ENCODE results near the gene TINAGL1. TPM values are rescaled to one million over a fixed set of nuclear protein-coding genes. Genes with fewer than 3 reads are reported as not detected.

Gene TINAGL1
- total RNA-seq, 4 donors from 2014 or later = 229 to 300 (median 272) TPM

DNA sequence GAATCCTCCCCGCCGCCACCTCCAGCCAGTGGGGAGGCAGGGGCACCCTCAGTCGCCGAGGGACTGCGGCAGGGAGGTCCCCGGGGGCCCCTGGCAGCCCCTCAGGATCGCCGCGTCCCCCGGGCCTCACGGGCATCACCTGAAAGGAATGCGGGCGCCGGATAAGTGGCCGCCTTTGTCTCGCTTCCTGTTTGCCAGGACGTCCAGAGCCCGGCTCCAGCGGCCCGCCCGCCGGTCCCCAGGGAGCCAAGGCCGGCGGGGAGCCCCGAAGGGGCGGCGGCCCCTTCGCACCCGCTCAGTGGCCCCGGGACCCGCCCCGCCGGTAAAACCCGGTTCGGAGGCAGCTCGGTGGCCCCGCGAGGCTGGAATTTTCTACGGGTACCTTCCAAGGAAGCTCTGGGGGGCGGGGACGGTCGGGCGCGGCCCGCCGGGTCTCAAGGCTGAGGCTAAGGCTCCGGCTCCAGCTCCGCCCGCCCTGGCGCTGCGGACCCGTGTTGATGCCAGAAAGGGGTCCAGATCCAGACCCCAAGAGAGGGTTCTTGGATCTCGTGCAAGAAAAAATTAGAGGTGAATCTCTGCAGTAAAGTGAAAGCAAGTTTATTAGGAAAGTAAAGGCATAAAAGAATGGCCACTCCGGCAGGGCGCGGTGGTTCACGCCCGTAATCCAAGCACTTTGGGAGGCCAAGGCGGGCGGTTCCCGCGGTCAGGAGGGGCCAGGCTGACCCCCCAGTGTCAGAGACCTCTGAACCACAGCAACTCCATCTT lies 12.6 kb downstream of the TINAGL1 start:
- Histone ChIP-seq H3K4me3 (peak overlapping the region; percentile 35 to 53 (median 42)), H3K36me3 (no peaks in the 10 kb centered on the region), H3K27ac (peak overlapping the region; percentile 89 to 93 (median 92)), H3K4me1 (peaks cover 22 to 56% (median 44%) of the 10 kb centered on the region in 4 donors), H3K27me3 (no peaks in the 10 kb centered on the region), H3K9me3 (no peaks in the 10 kb centered on the region)
- in situ Hi-C loops (cut with MboI; ENCODE audit: low pct_ligation_motif_present in 1 of 4, low pct_unique_long_range_greater_than_20kb in 1 of 4, low sequenced_read_pairs in 3 of 4) (no loop called here), intact Hi-C loops (cut with DNase I; ENCODE audit: low total_unique reads) (no loop called here)
- 25% methylated on average over 17 of the region's 62 CpGs; no CpG with 5 or more reads in 1 of the 2 donors for WGBS, 2 donors (ENCODE audit: low coverage in 1 of 2)
- peak; percentile 69 for DNase-seq
- TF ChIP-seq CTCF (IDR thresholded peaks at IDR 0.05) (no peak), POLR2A (IDR thresholded peaks at IDR 0.05) (peak; percentile 39), POLR2AphosphoS5 (IDR thresholded peaks at IDR 0.05) (peak in 2 of 3 donors; percentile 4 to 16), EP300 (IDR thresholded peaks at IDR 0.05; ENCODE audit: low read depth) (no peak)

DNA sequence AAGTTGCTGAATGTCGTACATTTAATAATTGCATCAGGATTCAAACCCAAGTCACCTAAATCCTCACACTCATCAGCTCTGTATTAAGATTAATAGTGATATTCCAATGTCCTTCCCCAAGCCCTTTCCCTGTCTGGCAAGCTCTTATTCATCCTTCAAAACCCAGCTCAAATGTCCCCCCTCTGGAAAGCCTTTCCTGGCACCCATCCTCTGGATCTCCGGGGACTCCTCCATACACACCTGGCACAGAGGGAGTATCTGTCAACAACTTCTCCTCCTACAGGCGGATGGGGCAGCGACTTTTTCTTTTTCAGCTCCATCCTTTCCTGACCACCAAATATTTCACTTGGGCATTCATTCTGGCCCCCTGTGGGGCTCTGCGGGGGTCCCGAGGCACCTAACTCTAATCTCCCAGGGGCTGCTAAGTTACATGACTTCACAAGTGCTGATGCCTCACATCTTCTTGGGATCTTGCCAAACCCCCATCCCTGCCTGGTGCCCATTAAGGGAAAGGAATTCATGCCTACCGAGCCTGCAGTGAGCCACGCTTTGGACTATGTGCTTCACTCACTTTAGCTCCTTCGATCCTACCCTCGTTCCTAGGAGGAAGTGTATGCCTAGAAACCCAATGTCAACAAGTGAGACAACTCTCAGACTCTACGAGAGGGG lies 15.2 kb downstream of the TINAGL1 start:
- Histone ChIP-seq H3K4me3 (no peak overlapping the region), H3K36me3 (no peaks in the 10 kb centered on the region), H3K4me1 (peaks cover 15 to 38% (median 36%) of the 10 kb centered on the region in 4 donors), H3K27me3 (no peaks in the 10 kb centered on the region), H3K9me3 (no peaks in the 10 kb centered on the region), H3K27ac (peak overlapping the region; percentile 4 to 93 (median 76))
- DNase-seq = no peak
- intact Hi-C loops (cut with DNase I; ENCODE audit: low total_unique reads) (no loop called here), in situ Hi-C loops (cut with MboI; ENCODE audit: low pct_ligation_motif_present in 1 of 4, low pct_unique_long_range_greater_than_20kb in 1 of 4, low sequenced_read_pairs in 3 of 4) (no loop called here)
- 58 to 59% methylated on average over 5 to 11 of the region's 11 CpGs for WGBS, 2 donors (ENCODE audit: low coverage in 1 of 2)
- TF ChIP-seq CTCF (IDR thresholded peaks at IDR 0.05) (no peak), POLR2AphosphoS5 (IDR thresholded peaks at IDR 0.05) (no peak), POLR2A (IDR thresholded peaks at IDR 0.05) (no peak), EP300 (IDR thresholded peaks at IDR 0.05; ENCODE audit: low read depth) (no peak)

DNA sequence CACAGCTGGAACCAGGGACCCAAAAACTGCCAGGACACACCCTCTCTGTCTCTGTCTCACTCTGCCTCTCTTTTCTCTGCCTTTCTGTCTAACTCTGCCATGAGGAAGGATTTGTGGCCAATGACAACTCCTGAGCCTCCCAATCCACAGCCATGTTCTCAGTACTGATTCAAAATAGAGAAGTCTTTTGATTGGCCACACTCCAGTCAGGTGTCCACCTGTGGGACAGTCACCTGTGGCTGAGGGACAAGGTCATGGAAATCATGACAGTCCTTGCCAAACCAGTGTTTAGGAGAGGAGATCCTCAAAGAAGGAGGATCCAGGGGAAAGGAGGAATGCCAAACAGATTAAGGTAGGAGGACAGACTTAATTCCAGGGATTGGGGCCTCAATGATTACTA lies 15.8 kb downstream of the TINAGL1 start:
- no peaks in the 10 kb centered on the region for H3K9me3 ChIP-seq
- peak overlapping the region; percentile 4 to 93 (median 36) for H3K27ac ChIP-seq
- TF ChIP-seq POLR2AphosphoS5 (IDR thresholded peaks at IDR 0.05) = no peak
- no peak for TF ChIP-seq CTCF (IDR thresholded peaks at IDR 0.05)
- no peak for TF ChIP-seq EP300 (IDR thresholded peaks at IDR 0.05; ENCODE audit: low read depth)
- TF ChIP-seq POLR2A (IDR thresholded peaks at IDR 0.05) = no peak
- H3K36me3 ChIP-seq = no peaks in the 10 kb centered on the region
- in situ Hi-C loops (cut with MboI; ENCODE audit: low pct_ligation_motif_present in 1 of 4, low pct_unique_long_range_greater_than_20kb in 1 of 4, low sequenced_read_pairs in 3 of 4) = no loop called here
- H3K27me3 ChIP-seq = no peaks in the 10 kb centered on the region
- no peak for DNase-seq
- peaks cover 15 to 35% (median 31%) of the 10 kb centered on the region in 4 donors for H3K4me1 ChIP-seq
- intact Hi-C loops (cut with DNase I; ENCODE audit: low total_unique reads) = no loop called here
- no peak overlapping the region for H3K4me3 ChIP-seq

DNA sequence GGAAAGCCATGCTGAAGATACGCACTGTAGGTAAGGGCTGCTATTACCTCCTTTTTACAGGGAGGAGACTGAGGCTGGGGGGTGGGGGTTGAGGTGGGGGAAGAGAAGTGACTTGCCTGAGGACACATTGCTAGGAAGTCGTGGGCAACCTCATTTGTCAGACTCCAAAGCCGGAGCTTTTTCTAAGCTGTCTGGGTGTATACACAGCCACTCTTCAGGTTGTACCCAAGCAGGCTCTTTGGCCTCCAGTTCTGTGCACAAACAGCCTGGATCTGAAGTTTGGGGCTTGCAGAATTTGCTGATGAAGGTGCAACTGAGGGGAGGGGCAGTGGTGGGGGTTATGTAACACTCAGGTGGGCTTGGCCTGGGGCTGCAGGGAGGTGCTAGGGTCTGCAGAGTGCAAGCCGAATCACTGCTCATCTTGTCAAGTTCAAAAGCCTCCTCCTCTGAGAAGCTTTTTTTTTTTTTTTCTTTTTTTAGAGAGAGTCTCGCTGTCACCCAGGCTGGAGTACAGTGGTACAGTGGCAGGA lies 16.9 kb downstream of the TINAGL1 start:
- TF ChIP-seq POLR2A (IDR thresholded peaks at IDR 0.05) (no peak), EP300 (IDR thresholded peaks at IDR 0.05; ENCODE audit: low read depth) (no peak), POLR2AphosphoS5 (IDR thresholded peaks at IDR 0.05) (no peak), CTCF (IDR thresholded peaks at IDR 0.05) (no peak)
- intact Hi-C loops (cut with DNase I; ENCODE audit: low total_unique reads) (no loop called here), in situ Hi-C loops (cut with MboI; ENCODE audit: low pct_ligation_motif_present in 1 of 4, low pct_unique_long_range_greater_than_20kb in 1 of 4, low sequenced_read_pairs in 3 of 4) (no loop called here)
- Histone ChIP-seq H3K9me3 (no peaks in the 10 kb centered on the region), H3K4me3 (no peak overlapping the region), H3K27me3 (no peaks in the 10 kb centered on the region), H3K27ac (no peak overlapping the region), H3K36me3 (no peaks in the 10 kb centered on the region), H3K4me1 (peaks cover 5 to 24% (median 20%) of the 10 kb centered on the region in 4 donors)
- WGBS, 2 donors (ENCODE audit: low coverage in 1 of 2) = 87% methylated on average over 5 of the region's 5 CpGs; no CpG with 5 or more reads in 1 of the 2 donors
- no peak for DNase-seq
